HepG2 (cell line): ENCODE results near the gene BCAS1. TPM values are rescaled to one million over a fixed set of nuclear protein-coding genes. Genes with fewer than 3 reads are reported as not detected.
A peak's percentile ranks its signal among the peaks of the same experiment; 100 is the strongest.

Experiments
- EZH2 ChIP-seq: conservative IDR thresholded peaks from 2 replicates; pipeline ENCODE4 v1.6.1; 2012; ENCODE audit warnings: mild to moderate bottlenecking, low read depth, low read length, moderate library complexity
- FOXK1 ChIP-seq: sonication (generic); formaldehyde crosslinking; IDR thresholded peaks from 2 replicates; pipeline ENCODE4 v1.4.0; 2020; ENCODE audit warnings: low read depth, missing genetic modification reagents, borderline replicate concordance
- GTF2F1 ChIP-seq: fragments of 150-350 bp; IDR thresholded peaks from 2 replicates; pipeline ENCODE4 v1.6.1; 2014; ENCODE audit warnings: low read length
- HMGXB3 ChIP-seq: sonication (generic); formaldehyde crosslinking; IDR thresholded peaks from 2 replicates; pipeline ENCODE4 v1.4.0; 2020; ENCODE audit warnings: missing genetic modification reagents, borderline replicate concordance
- HOMEZ ChIP-seq: IDR thresholded peaks from 2 replicates; pipeline ENCODE4 v1.6.1; 2016; ENCODE audit warnings: low read depth
- IKZF5 ChIP-seq: IDR thresholded peaks from 2 replicates; pipeline ENCODE4 v1.6.1; 2018; ENCODE audit warnings: missing genetic modification reagents, mild to moderate bottlenecking, missing compliant biosample characterization
- KLF12 ChIP-seq: sonication (generic); formaldehyde crosslinking; IDR thresholded peaks from 2 replicates; pipeline ENCODE4 v1.4.0; 2020; ENCODE audit warnings: missing genetic modification reagents, borderline replicate concordance
- NFYB ChIP-seq: sonication (generic); formaldehyde crosslinking; IDR thresholded peaks from 2 replicates; pipeline ENCODE4 v1.4.0; 2020; ENCODE audit warnings: missing genetic modification reagents
- REL ChIP-seq: sonication (generic); formaldehyde crosslinking; conservative IDR thresholded peaks from 2 replicates; pipeline ENCODE4 v1.8.0; 2022; ENCODE audit warnings: mild to moderate bottlenecking, missing genetic modification reagents, moderate library complexity
- RORA ChIP-seq: sonication (generic); formaldehyde crosslinking; IDR thresholded peaks from 2 replicates; pipeline ENCODE4 v1.5.0; 2020; ENCODE audit warnings: mild to moderate bottlenecking, missing genetic modification reagents, moderate library complexity
- TBX2 ChIP-seq: sonication (generic); formaldehyde crosslinking; IDR thresholded peaks from 2 replicates; pipeline ENCODE4 v1.5.0; 2020; ENCODE audit warnings: missing genetic modification reagents, mild to moderate bottlenecking, borderline replicate concordance
- ZBTB34 ChIP-seq: sonication (generic); formaldehyde crosslinking; IDR thresholded peaks from 2 replicates; pipeline ENCODE4 v1.8.0; 2022; ENCODE audit warnings: mild to moderate bottlenecking, missing genetic modification reagents
- ZBTB38 ChIP-seq: sonication (generic); formaldehyde crosslinking; IDR thresholded peaks from 2 replicates; pipeline ENCODE4 v1.5.1; 2020; ENCODE audit warnings: mild to moderate bottlenecking, missing genetic modification reagents
- ZMYM4 ChIP-seq: sonication (generic); formaldehyde crosslinking; IDR thresholded peaks from 2 replicates; pipeline ENCODE4 v1.8.1; 2023; ENCODE audit warnings: mild to moderate bottlenecking, missing genetic modification reagents
- ZNF496 ChIP-seq: sonication (generic); formaldehyde crosslinking; IDR thresholded peaks from 2 replicates; pipeline ENCODE4 v1.8.1; 2023; ENCODE audit warnings: mild to moderate bottlenecking, moderate library complexity, missing genetic modification reagents; ENCODE audit not compliant: insufficient replicate concordance
- ZNF564 ChIP-seq: sonication (generic); formaldehyde crosslinking; IDR thresholded peaks from 2 replicates; pipeline ENCODE4 v1.8.1; 2023; ENCODE audit warnings: mild to moderate bottlenecking, missing genetic modification reagents
- ZNF580 ChIP-seq: IDR thresholded peaks from 2 replicates; pipeline ENCODE4 v1.6.1; 2016; ENCODE audit warnings: low read depth, borderline replicate concordance
- ZNF678 ChIP-seq: sonication (generic); formaldehyde crosslinking; IDR thresholded peaks from 2 replicates; pipeline ENCODE4 v1.4.0; 2020; ENCODE audit warnings: mild to moderate bottlenecking, missing genetic modification reagents
- ZNF790 ChIP-seq: sonication (generic); formaldehyde crosslinking; IDR thresholded peaks from 2 replicates; pipeline ENCODE4 v1.8.0; 2022; ENCODE audit warnings: missing genetic modification reagents, mild to moderate bottlenecking, borderline replicate concordance
- ZSCAN31 ChIP-seq: sonication (generic); formaldehyde crosslinking; IDR thresholded peaks from 2 replicates; pipeline ENCODE4 v1.5.0; 2020; ENCODE audit warnings: low read depth, mild to moderate bottlenecking, missing genetic modification reagents
- polyA plus RNA-seq, 8 experiments: library from polyadenylated mRNA; depleted of rRNA in 3 of 8; stranded (reverse) in 7 of 8; unstranded in 1 of 8; fragments of >200 nt; fragmentation: Illumina TruSeq in 4 of 8; extraction: Trizol in 4 of 8; gene quantifications; 2 replicates each; pipeline versions ENCODE4 v1.2.1 to v1.2.3, GENCODE V29; 2011 to 2016; ENCODE audit warnings: low read depth in 4 of 8, missing spikeins in 1 of 8, mixed read lengths in 1 of 8; ENCODE audit not compliant: insufficient read depth in 1 of 8
- total RNA-seq, 5 experiments: library from RNA; depleted of rRNA; stranded (reverse); fragments of >200 nt; fragmentation: Illumina TruSeq; extraction: Trizol; gene quantifications; 2 replicates each; pipeline ENCODE4 v1.2.3, GENCODE V29; 2016; ENCODE audit warnings: low read depth in 1 of 5

The BCAS1 gene
- total and polyA plus RNA-seq, 2 of the 13 experiments (the other 11 are each of a cell fraction or from before 2014, with no cell fraction given) = 0.55 to 0.91 TPM

- TF ChIP-seq HMGXB3 (0 out of 2 replicates have a peak, but pooled peaks have one; percentile 36), ZMYM4 (no peak), ZNF678 (CRISPR knock-in tag) (0 out of 2 replicates have a peak, but pooled peaks have one; percentile 49), ZNF580 (no peak), ZBTB38 (no peak), ZNF790 (CRISPR knock-in tag) (no peak), ZNF496 (no peak), TBX2 (CRISPR knock-in tag) (peak; percentile 89; the same call in 1 of the 2 replicates), GTF2F1 (no peak), RORA (no peak), IKZF5 (peak; percentile 84; the same call in 1 of the 2 replicates), FOXK1 (CRISPR knock-in tag) (peak; percentile 89), ZNF564 (no peak), HOMEZ (peak; percentile 91), REL (CRISPR knock-in tag) (no peak), EZH2 (no peak), ZSCAN31 (no peak), NFYB (no peak), KLF12 (no peak), ZBTB34 (CRISPR knock-in tag) (no peak)
These were observed 143.9 kb downstream of the BCAS1 start (continued) for GRCh38 chr20:53926428-53927028.
